ENCODE data around the gene THOC1. TPM values are rescaled to one million over a fixed set of nuclear protein-coding genes. Genes with fewer than 3 reads are reported as not detected.

THOC1 gene
- total RNA-seq, 2 donors from 2014 or later: 81.8 to 99.6 TPM

- TF ChIP-seq CTCF (conservative IDR thresholded peaks at IDR 0.05): no peak
- peaks cover 21% of the 10 kb centered on the region for H3K9me3 ChIP-seq (ENCODE audit: control insufficient read depth, low read length)
- H3K27ac ChIP-seq (ENCODE audit: low read depth, low read length): no peak overlapping the region
- H3K4me1 ChIP-seq (ENCODE audit: control insufficient read depth, insufficient read depth, low read length): no peaks in the 10 kb centered on the region
- H3K4me3 Mint-ChIP-seq: no peak overlapping the region
- no peak overlapping the region for H3K4me3 ChIP-seq (ENCODE audit: low read length)
- H3K27me3 Mint-ChIP-seq (ENCODE audit: insufficient read depth): no peaks in the 10 kb centered on the region
- peaks cover under 1% of the 10 kb centered on the region for H3K4me1 Mint-ChIP-seq
- no peak overlapping the region for H3K27ac Mint-ChIP-seq
- peaks cover 9% of the 10 kb centered on the region for H3K9me3 Mint-ChIP-seq
- H3K9ac ChIP-seq (ENCODE audit: extremely low read depth, low read length, poor library complexity, severe bottlenecking): no peak overlapping the region
- H3K36me3 ChIP-seq (ENCODE audit: control insufficient read depth, insufficient read depth, low read length): peaks cover 89% of the 10 kb centered on the region
- H3K36me3 Mint-ChIP-seq (ENCODE audit: low read depth): peaks cover 72% of the 10 kb centered on the region
- H3K27me3 ChIP-seq (ENCODE audit: control insufficient read depth, insufficient read depth, low read length, poor library complexity, severe bottlenecking): no peaks in the 10 kb centered on the region
- no peak for DNase-seq
- 96% methylated on average over 2 of the region's 2 CpGs; no CpG with 5 or more reads in 1 of the 2 experiments for WGBS, 2 experiments (ENCODE audit: insufficient coverage in 1 of 2, insufficient read length in 1 of 2)
Measured at GRCh38 chr18:245282-245847, 22.5 kb downstream of the THOC1 start.

- Mint-ChIP-seq H3K27me3 (ENCODE audit: insufficient read depth) (no peaks in the 10 kb centered on the region), H3K27ac (no peak overlapping the region), H3K4me1 (peaks cover 4% of the 10 kb centered on the region), H3K36me3 (ENCODE audit: low read depth) (peaks cover 62% of the 10 kb centered on the region), H3K9me3 (peaks cover 11% of the 10 kb centered on the region), H3K4me3 (no peak overlapping the region)
- no peaks in the 10 kb centered on the region for H3K4me1 ChIP-seq (ENCODE audit: control insufficient read depth, insufficient read depth, low read length)
- WGBS, 2 experiments (ENCODE audit: insufficient coverage in 1 of 2, insufficient read length in 1 of 2): 86 to 100% methylated on average over 1 of the region's 1 CpG
- no peak overlapping the region for H3K4me3 ChIP-seq (ENCODE audit: low read length)
- no peaks in the 10 kb centered on the region for H3K27me3 ChIP-seq (ENCODE audit: control insufficient read depth, insufficient read depth, low read length, poor library complexity, severe bottlenecking)
- no peak for TF ChIP-seq CTCF (conservative IDR thresholded peaks at IDR 0.05)
- H3K9ac ChIP-seq (ENCODE audit: extremely low read depth, low read length, poor library complexity, severe bottlenecking): no peak overlapping the region
- peaks cover 61% of the 10 kb centered on the region for H3K36me3 ChIP-seq (ENCODE audit: control insufficient read depth, insufficient read depth, low read length)
- H3K27ac ChIP-seq (ENCODE audit: low read depth, low read length): no peak overlapping the region
- H3K9me3 ChIP-seq (ENCODE audit: control insufficient read depth, low read length): peaks cover 21% of the 10 kb centered on the region
- no peak for DNase-seq
Measured at GRCh38 chr18:240175-240574, 27.7 kb downstream of the THOC1 start.

GRCh38 chr18:231563-231962, 36.3 kb downstream of the THOC1 start:
- no peaks in the 10 kb centered on the region for H3K27me3 Mint-ChIP-seq (ENCODE audit: insufficient read depth)
- no peaks in the 10 kb centered on the region for H3K4me1 Mint-ChIP-seq
- Histone ChIP-seq H3K27ac (ENCODE audit: low read depth, low read length) (no peak overlapping the region), H3K4me3 (ENCODE audit: low read length) (no peak overlapping the region), H3K4me1 (ENCODE audit: control insufficient read depth, insufficient read depth, low read length) (no peaks in the 10 kb centered on the region), H3K27me3 (ENCODE audit: control insufficient read depth, insufficient read depth, low read length, poor library complexity, severe bottlenecking) (no peaks in the 10 kb centered on the region), H3K9me3 (ENCODE audit: control insufficient read depth, low read length) (no peaks in the 10 kb centered on the region), H3K9ac (ENCODE audit: extremely low read depth, low read length, poor library complexity, severe bottlenecking) (no peak overlapping the region), H3K36me3 (ENCODE audit: control insufficient read depth, insufficient read depth, low read length) (peaks cover 14% of the 10 kb centered on the region)
- TF ChIP-seq CTCF (conservative IDR thresholded peaks at IDR 0.05): no peak
- DNase-seq: no peak
- no CpG with 5 or more reads among the region's 1 CpG for WGBS, 2 experiments (ENCODE audit: insufficient coverage in 1 of 2, insufficient read length in 1 of 2)
- H3K36me3 Mint-ChIP-seq (ENCODE audit: low read depth): peaks cover 22% of the 10 kb centered on the region
- no peak overlapping the region for H3K27ac Mint-ChIP-seq
- no peak overlapping the region for H3K4me3 Mint-ChIP-seq
- no peaks in the 10 kb centered on the region for H3K9me3 Mint-ChIP-seq
